HK-2 (cell line): ENCODE data around the gene TSPEAR.
"Not testable (repeated sequence)": the region's sequence is repeated elsewhere in the genome, so short reads cannot be mapped to it uniquely, and the experiment has no call there.

ENCODE experiments used
- DNase-seq: peaks from one replicate; pipeline ENCODE4 v3.0.0-alpha.2; 2018; ENCODE audit not compliant: unreplicated experiment

Gene TSPEAR

GRCh38 chr21:44589586-44590305 lies 121.6 kb downstream of the TSPEAR start:
- no peak for DNase-seq

GRCh38 chr21:44589094-44589493 lies 122.3 kb downstream of the TSPEAR start:
- no peak for DNase-seq

- DNase-seq: no peak
Observed at GRCh38 chr21:44585892-44586291, 125.5 kb downstream of the TSPEAR start.

GRCh38 chr21:44583800-44584147 lies 127.6 kb downstream of the TSPEAR start:
- DNase-seq: no peak

- no peak for DNase-seq
Observed at GRCh38 chr21:44583089-44583799, 128.1 kb downstream of the TSPEAR start.

GRCh38 chr21:44582055-44582454 lies 129.3 kb downstream of the TSPEAR start:
- DNase-seq: no peak

GRCh38 chr21:44581158-44581557 lies 130.2 kb downstream of the TSPEAR start:
- no peak for DNase-seq

- not testable (repeated sequence) for DNase-seq
Observed at GRCh38 chr21:44580231-44580821, 131.0 kb downstream of the TSPEAR start, which contains the start of gene KRTAP10-5. TSS of gene KRTAP10-5 (minus strand) at chr21:44580604. CDS start at chr21:44580578, 26 bp downstream.

- DNase-seq: no peak
Observed at GRCh38 chr21:44579833-44580144, 131.6 kb downstream of the TSPEAR start.

- DNase-seq: no peak
Observed at GRCh38 chr21:44579056-44579832, 132.1 kb downstream of the TSPEAR start.

GRCh38 chr21:44578371-44579055 lies 132.9 kb downstream of the TSPEAR start:
- DNase-seq: no peak

- no peak for DNase-seq
Observed at GRCh38 chr21:44576025-44576420, 135.3 kb downstream of the TSPEAR start.

GRCh38 chr21:44575307-44576024 lies 135.9 kb downstream of the TSPEAR start:
- no peak for DNase-seq

- DNase-seq: no peak
Observed at GRCh38 chr21:44574457-44575306, 136.7 kb downstream of the TSPEAR start.

GRCh38 chr21:44573630-44574456 lies 137.5 kb downstream of the TSPEAR start, which contains the start of gene KRTAP10-4:
TSS of gene KRTAP10-4 (plus strand) at chr21:44573729. CDS start at chr21:44573759, 30 bp downstream.
- not testable (repeated sequence) for DNase-seq

- no peak for DNase-seq
Observed at GRCh38 chr21:44572959-44573583, 138.3 kb downstream of the TSPEAR start.

GRCh38 chr21:44571844-44572782 lies 139.3 kb downstream of the TSPEAR start:
- DNase-seq: no peak
